ENCODE results near the gene RCE1. TPM values are rescaled to one million over a fixed set of nuclear protein-coding genes. Genes with fewer than 3 reads are reported as not detected.

The RCE1 gene
- total and polyA plus RNA-seq, 2 donors from 2014 or later: 13.8 to 22.3 TPM

DNA sequence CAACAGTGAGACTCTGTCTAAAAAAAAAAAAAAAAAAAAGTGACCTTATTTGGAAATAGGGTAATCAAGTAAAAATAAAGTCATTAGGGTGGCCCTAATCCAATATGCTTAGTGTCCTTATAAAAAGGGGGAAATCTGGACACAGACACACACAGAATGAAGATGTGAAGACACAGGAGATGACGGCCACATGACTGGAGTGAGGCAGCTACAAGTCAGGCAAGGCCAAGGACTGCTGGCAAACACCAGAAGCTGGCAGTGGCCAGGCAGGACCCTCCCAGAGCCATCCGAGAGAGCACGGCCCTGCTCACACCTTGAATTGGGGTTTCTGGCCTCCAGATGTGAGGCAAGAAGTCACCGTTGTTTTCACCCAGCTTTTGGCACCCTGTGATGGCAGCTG, 42.2 kb downstream of the RCE1 start:
- intact Hi-C loops (cut with DNase I): no loop called here
- Histone ChIP-seq H3K9ac (ENCODE audit: low read length in 3 of 3) (no peak overlapping the region), H3K27me3 (ENCODE audit: control insufficient read depth, insufficient read depth, low read length) (no peaks in the 10 kb centered on the region), H3K4me1 (ENCODE audit: control insufficient read depth in 2 of 3, insufficient read depth in 2 of 3, low read depth in 1 of 3, low read length in 3 of 3) (peaks cover 0 to 8% (median 0%) of the 10 kb centered on the region in 3 donors), H3K9me3 (ENCODE audit: control insufficient read depth in 2 of 3, insufficient read depth in 1 of 3, low read length in 3 of 3) (no peaks in the 10 kb centered on the region), H3K36me3 (ENCODE audit: control insufficient read depth in 2 of 3, insufficient read depth in 3 of 3, low read length in 3 of 3) (no peaks in the 10 kb centered on the region), H3K4me3 (ENCODE audit: low read length in 3 of 3) (no peak overlapping the region), H3K27ac (ENCODE audit: low read depth in 2 of 2, low read length in 2 of 2) (no peak overlapping the region)
- TF ChIP-seq, protein P1, sequence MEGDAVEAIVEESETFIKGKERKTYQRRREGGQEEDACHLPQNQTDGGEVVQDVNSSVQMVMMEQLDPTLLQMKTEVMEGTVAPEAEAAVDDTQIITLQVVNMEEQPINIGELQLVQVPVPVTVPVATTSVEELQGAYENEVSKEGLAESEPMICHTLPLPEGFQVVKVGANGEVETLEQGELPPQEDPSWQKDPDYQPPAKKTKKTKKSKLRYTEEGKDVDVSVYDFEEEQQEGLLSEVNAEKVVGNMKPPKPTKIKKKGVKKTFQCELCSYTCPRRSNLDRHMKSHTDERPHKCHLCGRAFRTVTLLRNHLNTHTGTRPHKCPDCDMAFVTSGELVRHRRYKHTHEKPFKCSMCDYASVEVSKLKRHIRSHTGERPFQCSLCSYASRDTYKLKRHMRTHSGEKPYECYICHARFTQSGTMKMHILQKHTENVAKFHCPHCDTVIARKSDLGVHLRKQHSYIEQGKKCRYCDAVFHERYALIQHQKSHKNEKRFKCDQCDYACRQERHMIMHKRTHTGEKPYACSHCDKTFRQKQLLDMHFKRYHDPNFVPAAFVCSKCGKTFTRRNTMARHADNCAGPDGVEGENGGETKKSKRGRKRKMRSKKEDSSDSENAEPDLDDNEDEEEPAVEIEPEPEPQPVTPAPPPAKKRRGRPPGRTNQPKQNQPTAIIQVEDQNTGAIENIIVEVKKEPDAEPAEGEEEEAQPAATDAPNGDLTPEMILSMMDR (IDR thresholded peaks at IDR 0.05; ENCODE audit: borderline replicate concordance, extremely low read depth, insufficient read depth): no peak
- no peak for FAIRE-seq
- DNase-seq: no peak

GRCh38 chr11:66885950-66886440, 42.8 kb downstream of the RCE1 start:
- peaks cover 0 to 3% (median 0%) of the 10 kb centered on the region in 3 donors for H3K4me1 ChIP-seq (ENCODE audit: control insufficient read depth in 2 of 3, insufficient read depth in 2 of 3, low read depth in 1 of 3, low read length in 3 of 3)
- H3K36me3 ChIP-seq (ENCODE audit: control insufficient read depth in 2 of 3, insufficient read depth in 3 of 3, low read length in 3 of 3): no peaks in the 10 kb centered on the region
- no peak overlapping the region for H3K9ac ChIP-seq (ENCODE audit: low read length in 3 of 3)
- no peaks in the 10 kb centered on the region for H3K27me3 ChIP-seq (ENCODE audit: control insufficient read depth, insufficient read depth, low read length)
- H3K27ac ChIP-seq (ENCODE audit: low read depth in 2 of 2, low read length in 2 of 2): no peak overlapping the region
- intact Hi-C loops (cut with DNase I): no loop called here
- FAIRE-seq (no peak), DNase-seq (peak in 1 of 5 donors; percentile 45)
- H3K9me3 ChIP-seq (ENCODE audit: control insufficient read depth in 2 of 3, insufficient read depth in 1 of 3, low read length in 3 of 3): no peaks in the 10 kb centered on the region
- H3K4me3 ChIP-seq (ENCODE audit: low read length in 3 of 3): no peak overlapping the region
- TF ChIP-seq, protein P1 (IDR thresholded peaks at IDR 0.05; ENCODE audit: borderline replicate concordance, extremely low read depth, insufficient read depth): no peak

GRCh38 chr11:66886671-66887221, 43.5 kb downstream of the RCE1 start:
- TF ChIP-seq, protein P1 (IDR thresholded peaks at IDR 0.05; ENCODE audit: borderline replicate concordance, extremely low read depth, insufficient read depth): no peak
- DNase-seq: peak in 1 of 5 donors; percentile 82
- H3K27ac ChIP-seq (ENCODE audit: low read depth in 2 of 2, low read length in 2 of 2): no peak overlapping the region
- intact Hi-C loops (cut with DNase I): no loop called here
- H3K9ac ChIP-seq (ENCODE audit: low read length in 3 of 3): no peak overlapping the region
- H3K36me3 ChIP-seq (ENCODE audit: control insufficient read depth in 2 of 3, insufficient read depth in 3 of 3, low read length in 3 of 3): no peaks in the 10 kb centered on the region
- no peaks in the 10 kb centered on the region for H3K9me3 ChIP-seq (ENCODE audit: control insufficient read depth in 2 of 3, insufficient read depth in 1 of 3, low read length in 3 of 3)
- H3K4me1 ChIP-seq (ENCODE audit: control insufficient read depth in 2 of 3, insufficient read depth in 2 of 3, low read depth in 1 of 3, low read length in 3 of 3): peaks cover 0 to 3% (median 0%) of the 10 kb centered on the region in 3 donors
- no peak overlapping the region for H3K4me3 ChIP-seq (ENCODE audit: low read length in 3 of 3)
- no peak for FAIRE-seq
- H3K27me3 ChIP-seq (ENCODE audit: control insufficient read depth, insufficient read depth, low read length): no peaks in the 10 kb centered on the region
